Heart left ventricle (tissue), 13 donors: ENCODE data around the gene CERT1.

Experiments used
- POLR2A ChIP-seq, 2 donors: fragments of 450-650 bp; IDR thresholded peaks; one replicate each; pipeline ENCODE4 v1.6.1; 2017; ENCODE audit warnings: antibody characterized with exemption in 2 of 2, mild to moderate bottlenecking in 2 of 2, moderate library complexity in 2 of 2
- TF ChIP-seq, protein P1 (sequence below), 12 donors: fragments of 200-600 bp; sonication (generic) in 4 of 12; IDR thresholded peaks; one replicate each; pipeline versions ENCODE4 v1.5.0 to v1.8.0; 2018 to 2022; ENCODE audit warnings: antibody characterized with exemption in 12 of 12, mild to moderate bottlenecking in 5 of 12
- donor health status: ischemic (EF 13 %, LVEDD 7.1; RV severe dilation, severe dysfunction).
- donor health status: DM: no; HTN: yes; CAD: no.
- donor health status: DM: no; HTN: no; CAD: no.
- donor health status: ischemic (EF 25% LVEDD 6.9; RV normal size, moderate dysfunction).
- donor health status: ischemic (EF 25% LVEDD 5.7; RV mildly dilated, moderate dysfunction).
- donor health status: ischemic (EF 35%, LVEDD 5.7; RV mildly dilated, moderate dysfunction).
- donor health status: nonischemic (EF 11% LVEDD 7.7; RV severe dilation, severe dysfunction).
- donor health status: DM: yes; HTN: yes; CAD: no.
- donor health status: PGD.
- donor health status: ischemic (EF 29% LVEDD 5.4; RV normal size, mild dysfunction).
- donor health status: nonischemic (EF 23%, LVEDD 6.1; RV moderate dilation, normal function).

DNA sequence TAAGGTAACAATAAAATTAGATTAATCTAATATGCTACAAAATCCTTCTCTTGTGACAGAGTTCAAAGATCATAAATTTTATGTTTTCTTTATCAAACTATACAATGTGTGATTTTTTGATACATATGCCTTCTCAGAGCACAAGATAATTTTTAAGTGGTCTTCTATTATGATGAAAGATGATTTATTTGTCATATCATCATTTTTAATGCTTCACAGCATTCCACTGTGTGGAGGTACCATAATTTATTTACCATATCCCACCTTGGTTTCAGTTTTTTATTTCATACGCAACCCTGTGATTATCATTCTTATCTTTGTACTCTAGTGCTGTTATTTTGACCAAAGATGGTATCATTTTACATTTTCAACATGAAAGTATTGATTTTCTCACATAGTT is 41.9 kb upstream of the CERT1 start:
- TF ChIP-seq, protein P1, sequence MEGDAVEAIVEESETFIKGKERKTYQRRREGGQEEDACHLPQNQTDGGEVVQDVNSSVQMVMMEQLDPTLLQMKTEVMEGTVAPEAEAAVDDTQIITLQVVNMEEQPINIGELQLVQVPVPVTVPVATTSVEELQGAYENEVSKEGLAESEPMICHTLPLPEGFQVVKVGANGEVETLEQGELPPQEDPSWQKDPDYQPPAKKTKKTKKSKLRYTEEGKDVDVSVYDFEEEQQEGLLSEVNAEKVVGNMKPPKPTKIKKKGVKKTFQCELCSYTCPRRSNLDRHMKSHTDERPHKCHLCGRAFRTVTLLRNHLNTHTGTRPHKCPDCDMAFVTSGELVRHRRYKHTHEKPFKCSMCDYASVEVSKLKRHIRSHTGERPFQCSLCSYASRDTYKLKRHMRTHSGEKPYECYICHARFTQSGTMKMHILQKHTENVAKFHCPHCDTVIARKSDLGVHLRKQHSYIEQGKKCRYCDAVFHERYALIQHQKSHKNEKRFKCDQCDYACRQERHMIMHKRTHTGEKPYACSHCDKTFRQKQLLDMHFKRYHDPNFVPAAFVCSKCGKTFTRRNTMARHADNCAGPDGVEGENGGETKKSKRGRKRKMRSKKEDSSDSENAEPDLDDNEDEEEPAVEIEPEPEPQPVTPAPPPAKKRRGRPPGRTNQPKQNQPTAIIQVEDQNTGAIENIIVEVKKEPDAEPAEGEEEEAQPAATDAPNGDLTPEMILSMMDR (IDR thresholded peaks at IDR 0.05) = no peak
- no peak for TF ChIP-seq POLR2A (IDR thresholded peaks at IDR 0.05)
